ENCODE results near the gene APEH. TPM values are rescaled to one million over a fixed set of nuclear protein-coding genes. Genes with fewer than 3 reads are reported as not detected.
A peak's percentile ranks its signal among the peaks of the same experiment; 100 is the strongest.

The APEH gene
- total RNA-seq, 1 experiment from 2014 or later = 215 TPM

- Histone ChIP-seq H4K8ac (replicated peaks; ENCODE audit: insufficient read length, low read depth, low read length) (no peak overlapping the region), H3K4me2 (ENCODE audit: insufficient read depth, insufficient read length, low read length) (no peak overlapping the region), H3K79me1 (ENCODE audit: insufficient read depth, low read depth, low read length, poor library complexity, severe bottlenecking) (no peaks in the 10 kb centered on the region), H3K27me3 (ENCODE audit: insufficient read depth, low read length) (no peaks in the 10 kb centered on the region), H2BK5ac (ENCODE audit: insufficient read length, low read length) (no peak overlapping the region), H3K79me2 (ENCODE audit: insufficient read depth, low read length) (no peaks in the 10 kb centered on the region), H3K14ac (ENCODE audit: insufficient read depth, low read length) (no peak overlapping the region), H4K91ac (ENCODE audit: insufficient read length, low read depth, low read length) (no peak overlapping the region), H3K27ac (ENCODE audit: insufficient read length, low read depth, low read length) (no peak overlapping the region), H3K18ac (ENCODE audit: insufficient read length, low read depth, low read length) (no peak overlapping the region), H4K20me1 (ENCODE audit: control insufficient read depth, insufficient read depth, insufficient read length) (no peaks in the 10 kb centered on the region), H3K9ac (ENCODE audit: extremely low read depth, insufficient read length, low read length) (no peak overlapping the region), H4K5ac (ENCODE audit: insufficient read length, low read depth, low read length) (no peak overlapping the region), H3T11ph (ENCODE audit: low read length) (no peak overlapping the region), H3K4me1 (ENCODE audit: insufficient read depth, low read length) (no peaks in the 10 kb centered on the region; the same call in 1 of the 2 replicates), H2AK5ac (ENCODE audit: insufficient read length, low read length) (no peak overlapping the region), H2BK12ac (ENCODE audit: insufficient read length, low read depth, low read length) (no peak overlapping the region), H3K9me3 (ENCODE audit: control insufficient read depth, low read depth, low read length) (no peaks in the 10 kb centered on the region), H2BK15ac (ENCODE audit: low read depth, low read length) (no peak overlapping the region), H3K23me2 (ENCODE audit: insufficient read length, low read depth, low read length, poor library complexity, severe bottlenecking) (no peaks in the 10 kb centered on the region), H2BK120ac (ENCODE audit: low read depth, low read length, poor library complexity, severe bottlenecking) (no peak overlapping the region), H3K23ac (ENCODE audit: insufficient read length, low read depth, low read length) (no peak overlapping the region), H3K4ac (ENCODE audit: low read depth, low read length) (no peak overlapping the region), H2BK20ac (ENCODE audit: low read depth, low read length, poor library complexity, severe bottlenecking) (no peak overlapping the region), H2AFZ (ENCODE audit: low read length) (no peak overlapping the region), H3K56ac (ENCODE audit: insufficient read length, low read depth, low read length) (no peak overlapping the region)
- H3K9me3 Mint-ChIP-seq = no peaks in the 10 kb centered on the region
- no CpG with 5 or more reads among the region's 25 CpGs for WGBS (ENCODE audit: extremely low coverage, insufficient read length, low lambda C conversion rate)
- no peak overlapping the region for H3K4me3 Mint-ChIP-seq
- no peak for TF ChIP-seq CTCF (conservative IDR thresholded peaks at IDR 0.05)
- no peak for DNase-seq
- H3K36me3 Mint-ChIP-seq (ENCODE audit: insufficient read depth in 1 of 3, low read depth in 3 of 3) = no peaks in the 10 kb centered on the region; a peak in 1 of 7 replicates
- H3K4me1 Mint-ChIP-seq = peaks cover 23 to 31% of the 10 kb centered on the region in 2 experiments
- no peaks in the 10 kb centered on the region; the same call in 1 of the 2 replicates for H3K27me3 Mint-ChIP-seq (ENCODE audit: low read depth)
- peak overlapping the region in 2 of 3 experiments; percentile 6 to 79; a peak in 2 of 7 replicates for H3K27ac Mint-ChIP-seq
These were observed 6.3 kb upstream of the APEH start for GRCh38 chr3:49667701-49668413.
